HepG2 (cell line): ENCODE measurements around the gene BST2. TPM values are rescaled to one million over a fixed set of nuclear protein-coding genes. Genes with fewer than 3 reads are reported as not detected.
A peak's percentile ranks its signal among the peaks of the same experiment; 100 is the strongest.

Source experiments
- ATAC-seq: fragments of 200-7000 bp; cut with Tn5 transposase; 3 replicates; pipeline ENCODE4 v1.9.1; 2020; ENCODE audit warnings: mild to moderate bottlenecking, moderate library complexity
- BruUV-seq: library from RNA; stranded (reverse); fragments of 400-500 nt; replicated peaks from 2 replicates; lab custom pipeline; 2021; lab: Mats Ljungman, UMichigan
- CTCF ChIA-PET: fragments of 300-600 bp; formaldehyde crosslinking; extraction: SDS; loops from one replicate; lab custom pipeline; 2021; ENCODE audit warnings: low total read pairs, inconsistent platforms, low intra/inter-chr PET ratio; lab: Yijun Ruan, JAX
- POLR2A ChIA-PET: fragments of 350-600 bp; sonication (Branson Sonifier 250); formaldehyde crosslinking; loops from one replicate; lab custom pipeline; 2020; ENCODE audit warnings: antibody characterized with exemption, inconsistent platforms; lab: Yijun Ruan, JAX
- DNase-seq: peaks from one replicate; pipeline ENCODE4 v3.0.0-alpha.2; 2015; ENCODE audit warnings: low spot score
- FAIRE-seq: peaks from 3 replicates; lab custom pipeline; 2011; peaks lifted over from hg19 to GRCh38; lab: Jason Lieb, UNC
- H2AFZ ChIP-seq: one replicate; pipeline ENCODE4 v1.6.1; 2011; ENCODE audit warnings: low read length, inconsistent platforms
- H3K27ac ChIP-seq: fragments of 300-600 bp; 3 replicates; pipeline ENCODE4 v1.8.0; 2011; ENCODE audit warnings: mixed run types, mild to moderate bottlenecking, mixed read lengths, low read length, inconsistent platforms; ENCODE audit not compliant: insufficient read depth; ENCODE audit errors: extremely low read length
- H3K27me3 ChIP-seq, 2 experiments: fragments of 200-600 bp in 1 of 2; 2 replicates in 1 of 2; 3 replicates in 1 of 2; pipeline versions ENCODE4 v1.6.0 to v1.8.0; 2011; ENCODE audit warnings: low read length in 2 of 2, mild to moderate bottlenecking in 2 of 2, moderate library complexity in 2 of 2, inconsistent platforms in 1 of 2; ENCODE audit not compliant: insufficient read depth in 2 of 2, control insufficient read depth in 1 of 2
- H3K36me3 ChIP-seq, 2 experiments: fragments of 200-600 bp in 1 of 2; replicated peaks in 1 of 2; 2 replicates in 1 of 2; 3 replicates in 1 of 2; pipeline versions ENCODE4 v1.5.1 to v1.8.0; 2011; ENCODE audit warnings: low read length in 2 of 2, inconsistent platforms in 1 of 2; ENCODE audit not compliant: insufficient read depth in 2 of 2, control insufficient read depth in 1 of 2
- H3K4me1 ChIP-seq: 2 replicates; pipeline ENCODE4 v1.5.1; 2012; ENCODE audit warnings: low read length, inconsistent platforms; ENCODE audit not compliant: insufficient read depth
- H3K4me2 ChIP-seq: 2 replicates; pipeline ENCODE4 v1.6.0; 2011; ENCODE audit warnings: low read depth, low read length, inconsistent platforms
- H3K4me3 ChIP-seq, 3 experiments: fragments of 200-600 bp in 1 of 3; sonication (generic), shearing (Covaris generic) in 1 of 3; replicated peaks in 1 of 3; 2 replicates each; pipeline ENCODE4 v1.5.1; 2011 to 2016; ENCODE audit warnings: low read length in 3 of 3, inconsistent platforms in 2 of 3, low read depth in 2 of 3, mild to moderate bottlenecking in 2 of 3, control low read depth in 1 of 3, mixed read lengths in 1 of 3; ENCODE audit not compliant: insufficient read depth in 1 of 3
- H3K79me2 ChIP-seq: one replicate; pipeline ENCODE4 v1.6.1; 2011; ENCODE audit warnings: low read length, inconsistent platforms; ENCODE audit not compliant: insufficient read depth
- H3K9ac ChIP-seq: 2 replicates; pipeline ENCODE4 v1.6.0; 2011; ENCODE audit warnings: mild to moderate bottlenecking, low read depth, low read length, inconsistent platforms; ENCODE audit not compliant: insufficient read depth
- H3K9me3 ChIP-seq: 2 replicates; pipeline ENCODE4 v1.5.1; 2012; ENCODE audit warnings: mild to moderate bottlenecking, low read length
- H4K20me1 ChIP-seq: 2 replicates; pipeline ENCODE4 v1.6.0; 2011; ENCODE audit warnings: inconsistent platforms, mild to moderate bottlenecking, low read length, moderate library complexity; ENCODE audit not compliant: insufficient read depth
- AGO2 ChIP-seq: fragments of 200-400 bp; formaldehyde crosslinking; optimal IDR thresholded peaks from 2 replicates; pipeline ENCODE3; 2017; ENCODE audit warnings: mild to moderate bottlenecking, low read depth, low read length, moderate library complexity
- AKAP8 ChIP-seq: sonication (generic); formaldehyde crosslinking; IDR thresholded peaks from 2 replicates; pipeline ENCODE4 v1.5.1; 2020; ENCODE audit warnings: mild to moderate bottlenecking, missing genetic modification reagents
- ATM ChIP-seq: fragments of 450-650 bp; IDR thresholded peaks from 2 replicates; pipeline ENCODE4 v1.7.1; 2017; ENCODE audit warnings: mild to moderate bottlenecking, borderline replicate concordance
- ERF ChIP-seq: IDR thresholded peaks from 2 replicates; pipeline ENCODE4 v1.6.1; 2018; ENCODE audit warnings: missing biosample characterization, missing genetic modification reagents
- KDM2A ChIP-seq: sonication (generic); formaldehyde crosslinking; IDR thresholded peaks from 2 replicates; pipeline ENCODE4 v1.4.0; 2020; ENCODE audit warnings: low read depth, missing genetic modification reagents, borderline replicate concordance
- NFE2L2 ChIP-seq: fragments of 150-350 bp; IDR thresholded peaks from 2 replicates; pipeline ENCODE4 v1.6.1; 2014; ENCODE audit warnings: low read length
- NFIB ChIP-seq: sonication (generic); formaldehyde crosslinking; IDR thresholded peaks from 2 replicates; pipeline ENCODE4 v1.9.0; 2021; ENCODE audit warnings: missing genetic modification reagents, mild to moderate bottlenecking, borderline replicate concordance
- NFYC ChIP-seq: IDR thresholded peaks from 2 replicates; pipeline ENCODE4 v1.6.1; 2016; ENCODE audit warnings: missing genetic modification reagents, missing compliant biosample characterization
- RBFOX2 ChIP-seq: fragments of 200-400 bp; formaldehyde crosslinking; IDR thresholded peaks from 2 replicates; pipeline ENCODE4 v1.6.1; 2017; ENCODE audit warnings: low read depth, mild to moderate bottlenecking, low read length
- THAP11 ChIP-seq: IDR thresholded peaks from 2 replicates; pipeline ENCODE4 v1.6.1; 2016; ENCODE audit warnings: missing biosample characterization, missing genetic modification reagents
- ZBTB21 ChIP-seq: sonication (generic); formaldehyde crosslinking; IDR thresholded peaks from 2 replicates; pipeline ENCODE4 v1.4.0; 2020; ENCODE audit warnings: missing genetic modification reagents
- ZFP36L1 ChIP-seq: sonication (generic); formaldehyde crosslinking; IDR thresholded peaks from 2 replicates; pipeline ENCODE4 v1.8.0; 2022; ENCODE audit warnings: mild to moderate bottlenecking, missing genetic modification reagents, moderate library complexity
- ZNF235 ChIP-seq: sonication (generic); formaldehyde crosslinking; IDR thresholded peaks from 2 replicates; pipeline ENCODE4 v1.8.1; 2023; ENCODE audit warnings: mild to moderate bottlenecking, missing genetic modification reagents, borderline replicate concordance
- ZNF546 ChIP-seq: sonication (generic); formaldehyde crosslinking; conservative IDR thresholded peaks from 2 replicates; pipeline ENCODE4 v1.8.1; 2023; ENCODE audit warnings: mild to moderate bottlenecking, missing genetic modification reagents
- ZNF646 ChIP-seq: sonication (generic); formaldehyde crosslinking; IDR thresholded peaks from 2 replicates; pipeline ENCODE4 v1.9.0; 2021; ENCODE audit warnings: mild to moderate bottlenecking, missing genetic modification reagents
- WGBS: methylation state at CpG from one replicate; pipeline ENCODE4 v1.1.6; 2017; ENCODE audit warnings: low lambda C conversion rate; 5-methylcytosine and 5-hydroxymethylcytosine counted together
- in situ Hi-C: cut with HindIII; loops from 2 replicates; pipeline ENCODE4 v1.10.0; 2017; ENCODE audit warnings: low pct_unique_long_range_greater_than_20kb; ENCODE audit not compliant: extremely low pct_ligation_motif_present
- intact Hi-C: fragments of 100-400 bp; cut with micrococcal nuclease; formaldehyde crosslinking; loops from one replicate; pipeline ENCODE4 v1.10.0; 2022; ENCODE audit not compliant: unreplicated experiment
- polyA plus RNA-seq, 8 experiments: library from polyadenylated mRNA; depleted of rRNA in 3 of 8; stranded (reverse) in 7 of 8; unstranded in 1 of 8; fragments of >200 nt; fragmentation: Illumina TruSeq in 4 of 8; extraction: Trizol in 4 of 8; gene quantifications; 2 replicates each; pipeline versions ENCODE4 v1.2.1 to v1.2.3, GENCODE V29; 2011 to 2016; ENCODE audit warnings: low read depth in 4 of 8, missing spikeins in 1 of 8, mixed read lengths in 1 of 8; ENCODE audit not compliant: insufficient read depth in 1 of 8
- total RNA-seq, 5 experiments: library from RNA; depleted of rRNA; stranded (reverse); fragments of >200 nt; fragmentation: Illumina TruSeq; extraction: Trizol; gene quantifications; 2 replicates each; pipeline ENCODE4 v1.2.3, GENCODE V29; 2016; ENCODE audit warnings: low read depth in 1 of 5

Gene BST2
- total and polyA plus RNA-seq, 2 of the 13 experiments (the other 11 are each of a cell fraction or from before 2014, with no cell fraction given): 58.8 to 93.8 TPM

DNA sequence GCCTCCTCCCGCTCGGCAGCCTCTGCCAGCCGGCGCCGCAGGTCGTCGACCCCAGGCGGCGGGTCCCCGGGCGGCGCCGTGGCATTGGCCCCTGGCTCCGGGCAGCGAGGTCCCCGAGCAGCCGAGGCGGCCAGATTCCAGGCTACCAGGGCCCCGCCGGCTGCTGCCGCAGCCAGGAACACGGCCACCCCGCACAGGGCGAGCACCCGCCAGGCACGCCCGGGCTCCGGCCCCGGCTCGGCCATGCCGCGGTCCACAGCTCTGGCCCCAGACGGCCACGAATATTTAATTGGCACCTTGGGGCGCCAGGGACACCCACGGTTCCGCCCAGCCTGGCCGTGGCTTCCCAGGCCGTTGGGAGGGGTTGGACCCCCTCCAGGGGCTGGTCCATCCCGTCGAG, 11.5 kb downstream of the BST2 start, which contains the start of gene CCDC194:
Gene CCDC194 (minus strand): TSS at position 283 of the 400 bp plus-strand sequence. CDS start 38 bp downstream, at position 245.
- Histone ChIP-seq H3K27ac (no peak within 1 kb of the TSS), H2AFZ (no peak within 1 kb of the TSS), H4K20me1 (no peaks in the 10 kb centered on the region), H3K4me3 (no peak within 1 kb of the TSS), H3K4me1 (peaks cover 8% of the 10 kb centered on the region), H3K4me2 (no peak within 1 kb of the TSS), H3K9ac (no peak within 1 kb of the TSS), H3K27me3 (peaks cover 0 to 1% of the 10 kb centered on the region in 2 experiments; a peak in 1 of 5 replicates), H3K36me3 (no peaks in the 10 kb centered on the region), H3K79me2 (no peaks in the 10 kb centered on the region), H3K9me3 (peaks cover 9% of the 10 kb centered on the region)
- CTCF ChIA-PET: no interaction called here
- peak; percentile 45 for TF ChIP-seq RBFOX2
- no peak for TF ChIP-seq KDM2A (CRISPR knock-in tag)
- TF ChIP-seq AGO2: peak; percentile 87
- POLR2A ChIA-PET: no interaction called here
- FAIRE-seq (no peak), DNase-seq (no peak), ATAC-seq (no peak)
- intact Hi-C loops (no loop called here), in situ Hi-C loops (no loop called here)
- BruUV-seq: no TSS peak
- WGBS: 85% methylated on average over 22 of the region's 41 CpGs

DNA sequence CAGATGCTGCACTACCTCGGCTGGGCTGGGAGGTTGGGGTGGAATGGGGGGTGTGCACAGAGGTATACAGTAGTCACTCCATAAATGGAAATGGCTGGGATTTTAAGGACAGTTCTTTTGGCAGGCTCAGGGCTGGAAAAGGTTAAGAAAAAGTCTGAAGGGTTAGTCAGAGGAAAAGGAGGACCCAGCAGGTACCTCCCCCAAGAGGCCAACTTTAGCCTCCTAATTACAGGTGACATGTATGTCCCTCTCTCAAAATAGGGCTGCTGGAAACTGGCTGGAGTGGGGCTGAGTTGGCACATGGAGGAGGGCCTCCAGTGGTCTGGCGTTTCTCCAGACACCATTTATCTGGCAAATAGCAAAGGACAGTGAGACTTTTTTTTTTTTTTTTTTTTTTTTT, 12.4 kb downstream of the BST2 start:
- no peak overlapping the region for H3K4me2 ChIP-seq
- ChIA-PET CTCF (no interaction called here), POLR2A (no interaction called here)
- no peaks in the 10 kb centered on the region for H3K36me3 ChIP-seq
- H3K9me3 ChIP-seq: peaks cover 10% of the 10 kb centered on the region
- ATAC-seq (no peak), DNase-seq (no peak), FAIRE-seq (no peak)
- H3K27me3 ChIP-seq: peaks cover 0 to 1% of the 10 kb centered on the region in 2 experiments; a peak in 1 of 5 replicates
- H3K4me1 ChIP-seq: peaks cover 8% of the 10 kb centered on the region
- H2AFZ ChIP-seq: no peak overlapping the region
- intact Hi-C loops: no loop called here
- no peak overlapping the region for H3K9ac ChIP-seq
- no peak overlapping the region for H3K27ac ChIP-seq
- no TSS peak for BruUV-seq
- H3K4me3 ChIP-seq: no peak overlapping the region
- H4K20me1 ChIP-seq: no peaks in the 10 kb centered on the region
- WGBS: 44% methylated on average over 2 of the region's 2 CpGs
- no peaks in the 10 kb centered on the region for H3K79me2 ChIP-seq
- in situ Hi-C loops: no loop called here
- TF ChIP-seq ZFP36L1 (CRISPR knock-in tag) (no peak), NFYC (no peak), ZNF235 (no peak), ATM (no peak), ERF (CRISPR knock-in tag) (no peak), ZNF646 (CRISPR knock-in tag) (no peak), ZBTB21 (no peak), NFIB (no peak), THAP11 (no peak), ZNF546 (CRISPR knock-in tag) (no peak), NFE2L2 (no peak), AKAP8 (CRISPR knock-in tag) (no peak)
